ENCODE data around the gene ARL15.

DNA sequence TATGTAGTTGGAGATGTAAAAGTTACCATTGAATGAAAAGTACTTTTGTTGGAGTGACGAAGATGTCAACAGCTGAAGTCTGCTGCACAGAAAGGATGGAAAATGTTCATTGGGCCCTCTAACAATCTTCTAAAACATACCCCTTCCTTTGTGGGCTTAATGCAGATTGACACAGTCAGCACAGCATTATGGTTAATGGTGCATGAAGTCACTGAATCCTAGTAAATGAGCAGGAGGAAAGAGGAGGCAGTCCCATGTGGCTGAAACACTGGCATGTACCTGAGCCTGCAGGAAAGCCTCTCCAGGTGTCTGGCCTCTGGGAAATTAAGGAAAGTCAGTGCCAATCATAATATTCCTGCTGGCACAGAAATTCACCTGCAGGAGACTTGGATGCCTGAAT, 153.8 kb downstream of the ARL15 start:
- no peak for TF ChIP-seq CTCF (IDR thresholded peaks at IDR 0.05)
- no peak for TF ChIP-seq POLR2AphosphoS5 (IDR thresholded peaks at IDR 0.05)
- no peak for TF ChIP-seq POLR2A (IDR thresholded peaks at IDR 0.05)
